Measurements from ENCODE around the gene PHF5A. TPM values are rescaled to one million over a fixed set of nuclear protein-coding genes. Genes with fewer than 3 reads are reported as not detected.

Gene PHF5A
- total and polyA plus RNA-seq, 10 of the 15 experiments (the other 5 are each of a cell fraction or from before 2014, with no cell fraction given), result 40.5 to 115 (median 79.2) TPM

GRCh38 chr22:41448189-41448808 is 20.2 kb downstream of the PHF5A start:
- DNase-seq (ENCODE audit: low read depth, low spot score) (peak; percentile 99), FAIRE-seq (peak; percentile 98), ATAC-seq (peak; percentile 70)
- H3K4me1 ChIP-seq (ENCODE audit: control insufficient read depth, insufficient read depth, low read length), result no peaks in the 10 kb centered on the region
- ChIA-PET CTCF (interaction anchor here (0.6 to 2.4 kb wide), 11 partner anchors 14 to 95 kb away, joined by 3 to 9 read pairs (median 5); partner anchors contain the start of genes ACO2, PHF5A and POLR3H), SMC1A (ENCODE audit: uncharacterized antibody, unreplicated experiment) (interaction anchor here (1.0 to 3.8 kb wide), 9 partner anchors 20 to 170 kb away, joined by 3 to 18 read pairs (median 4); partner anchors contain the start of genes ACO2 and PHF5A), POLR2A (interaction anchor here (0.5 to 6.3 kb wide), 20 partner anchors 9 to 1284 kb away, joined by 3 to 122 read pairs (median 5); partner anchors contain the start of genes ACO2, PHF5A and TEF), RAD21 (ENCODE audit: unreplicated experiment) (interaction anchor here (0.7 to 2.4 kb wide), 13 partner anchors 20 to 414 kb away, joined by 3 to 16 read pairs (median 4); partner anchors contain the start of genes ACO2, DESI1, PHF5A and TEF)
- no peaks in the 10 kb centered on the region for H3K9me3 ChIP-seq (replicated peaks; ENCODE audit: control insufficient read depth, insufficient read depth, low read length)
- no peaks in the 10 kb centered on the region for H4K20me1 ChIP-seq (ENCODE audit: control insufficient read depth, insufficient read depth)
- no TSS peak for BruUV-seq (replicated peaks)
- peaks cover 45% of the 10 kb centered on the region for H3K79me2 ChIP-seq (ENCODE audit: control insufficient read depth, insufficient read depth, low read length)
- H3K4me2 ChIP-seq (ENCODE audit: control insufficient read depth, insufficient read depth), result peak overlapping the region; percentile 60
- 3% methylated on average over 28 of the region's 28 CpGs for WGBS (ENCODE audit: insufficient coverage, insufficient replicate concordance, low lambda C conversion rate, missing lambda C conversion rate)
- in situ Hi-C loops (cut with MboI), result no loop called here
- no peaks in the 10 kb centered on the region for H3K36me3 ChIP-seq (ENCODE audit: control insufficient read depth in 2 of 2, insufficient read depth in 2 of 2, low read length in 1 of 2)
- no peaks in the 10 kb centered on the region for H3K27me3 ChIP-seq (replicated peaks in 1 of 2; ENCODE audit: control insufficient read depth in 2 of 2, insufficient read depth in 2 of 2, low read length in 1 of 2)
- peak overlapping the region; percentile 88 for H3K9ac ChIP-seq (ENCODE audit: control insufficient read depth, insufficient read depth, low read length)
- peak overlapping the region; percentile 86 for H3K4me3 ChIP-seq
- peak overlapping the region; percentile 88 for H3K27ac ChIP-seq (ENCODE audit: control insufficient read depth, insufficient read depth)
- intact Hi-C loops (cut with micrococcal nuclease; ENCODE audit: unreplicated experiment), result loop anchor here (1.0 to 5.0 kb wide), 2 partner anchors 21 to 54 kb away; partner anchors contain the start of gene ACO2
- peak overlapping the region; percentile 80 for H2AFZ ChIP-seq (ENCODE audit: control insufficient read depth, low read depth, low read length)
- no peak for TF ChIP-seq MTA3 (IDR thresholded peaks at IDR 0.05; ENCODE audit: borderline replicate concordance, low read length)
- peak; percentile 85 for TF ChIP-seq SIX5 (IDR thresholded peaks at IDR 0.05; ENCODE audit: low read depth, low read length, severe bottlenecking)
- TF ChIP-seq RELB (IDR thresholded peaks at IDR 0.05; ENCODE audit: low read depth), result peak; percentile 82
- TF ChIP-seq STAT3 (IDR thresholded peaks at IDR 0.05; ENCODE audit: low read depth, low read length), result peak; percentile 74; the same call in 1 of the 2 replicates
- no peak for TF ChIP-seq NFIC (IDR thresholded peaks at IDR 0.05; ENCODE audit: low read depth, low read length)
- peak; percentile 21; the same call in 1 of the 2 replicates for TF ChIP-seq TBL1XR1 (IDR thresholded peaks at IDR 0.05; ENCODE audit: low read depth, low read length)
- no peak; the same call in 1 of the 2 replicates for TF ChIP-seq RAD51 (IDR thresholded peaks at IDR 0.05)
- TF ChIP-seq ZBED1 (IDR thresholded peaks at IDR 0.05; ENCODE audit: borderline replicate concordance), result 0 out of 2 replicates have a peak, but pooled peaks have one; percentile 29
- no peak for TF ChIP-seq ZBTB11 (CRISPR knock-in tag; IDR thresholded peaks at IDR 0.05)
- TF ChIP-seq ZNF217 (IDR thresholded peaks at IDR 0.05), result no peak
- no peak; the same call in 1 of the 2 replicates for TF ChIP-seq STAT1 (conservative IDR thresholded peaks at IDR 0.05)
- TF ChIP-seq GABPA (IDR thresholded peaks at IDR 0.05; ENCODE audit: low read depth), result no peak
- peak; percentile 94 for TF ChIP-seq EED (IDR thresholded peaks at IDR 0.05; ENCODE audit: low read depth)
- no peak for TF ChIP-seq CREB1 (IDR thresholded peaks at IDR 0.05; ENCODE audit: low read depth)
- no peak for TF ChIP-seq E4F1 (IDR thresholded peaks at IDR 0.05; ENCODE audit: borderline replicate concordance, partially characterized antibody)
- no peak for TF ChIP-seq SUPT20H (IDR thresholded peaks at IDR 0.05; ENCODE audit: borderline replicate concordance, control insufficient read depth, low read depth, low read length)
